OCI-M2 (cell line): ENCODE data around the gene DERL3.

Source experiments
- DNase-seq: peaks from one replicate; lab custom pipeline; 2025; ENCODE audit not compliant: unreplicated experiment; lab: John Stamatoyannopoulos, UW

The DERL3 gene

DNA sequence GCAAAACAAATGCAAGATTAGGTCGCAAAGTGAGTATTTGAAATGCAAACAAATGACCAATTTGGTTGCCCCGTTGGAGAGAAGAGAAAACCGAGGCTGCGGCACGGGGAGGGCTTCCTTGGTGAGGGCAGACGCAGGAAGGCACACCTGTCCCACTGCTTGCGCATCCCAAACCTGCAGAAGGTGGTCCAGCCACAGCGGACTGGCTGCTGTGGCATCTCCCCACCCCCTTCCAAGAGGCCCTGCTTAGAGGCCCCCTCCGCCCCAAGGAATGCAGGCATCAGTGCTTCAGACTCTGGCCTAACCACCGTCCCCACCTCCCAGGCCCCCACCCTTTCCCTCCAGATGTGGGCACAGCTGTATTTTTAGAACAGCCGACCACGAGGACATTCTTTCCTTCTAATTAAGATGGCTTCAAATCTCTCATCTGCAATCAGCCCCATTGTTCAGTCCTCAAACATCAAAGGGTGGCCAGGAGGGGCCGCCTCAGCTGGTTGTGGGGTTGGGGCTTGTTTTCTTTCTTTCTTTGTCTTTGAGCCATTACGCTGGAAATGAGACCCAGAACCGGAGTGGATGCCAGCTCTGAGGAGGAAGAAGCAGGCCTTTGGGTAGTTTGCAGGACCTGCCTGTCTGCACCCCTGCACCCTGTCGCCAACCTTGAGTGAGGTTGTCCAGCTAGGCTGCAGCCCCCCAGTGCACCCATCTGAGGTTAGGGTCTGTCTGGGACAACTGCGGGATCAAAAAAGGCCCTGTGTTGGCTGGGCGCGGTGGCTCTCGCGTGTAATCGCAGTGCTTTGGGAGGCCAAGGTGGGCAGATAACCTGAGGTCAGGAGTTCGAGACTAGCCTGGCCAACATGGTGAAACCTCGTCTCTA is 9.4 kb upstream of the DERL3 start:
- DNase-seq: no peak

DNA sequence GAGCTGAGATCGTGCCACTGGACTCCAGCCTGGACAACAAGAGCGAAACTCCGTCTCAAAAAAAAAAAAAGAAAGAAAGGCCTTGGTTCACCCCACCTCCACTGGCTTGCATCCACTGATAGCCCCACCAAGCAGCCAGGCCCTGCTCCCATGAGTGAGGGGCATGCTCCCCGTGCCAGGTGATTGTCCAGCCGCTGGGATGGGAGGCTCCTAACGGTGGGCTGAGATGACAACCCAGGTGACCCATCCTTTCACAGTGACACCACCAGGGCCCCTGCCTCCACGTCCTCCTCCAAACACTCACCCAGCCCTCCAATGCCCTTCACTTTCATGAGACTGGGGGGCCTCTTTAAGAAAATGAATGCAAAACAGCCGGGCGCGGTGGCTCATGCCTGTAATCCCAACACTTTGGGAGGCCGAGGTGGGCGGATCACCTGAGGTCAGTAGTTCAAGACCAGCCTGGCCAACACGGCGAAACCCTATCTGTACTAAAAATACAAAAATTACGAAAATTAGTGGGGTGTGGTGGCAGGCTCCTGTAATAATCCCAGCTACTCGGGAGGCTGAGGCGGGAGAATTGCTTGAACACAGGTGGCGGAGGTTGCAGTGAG is 8.6 kb upstream of the DERL3 start:
- no peak for DNase-seq

DNA sequence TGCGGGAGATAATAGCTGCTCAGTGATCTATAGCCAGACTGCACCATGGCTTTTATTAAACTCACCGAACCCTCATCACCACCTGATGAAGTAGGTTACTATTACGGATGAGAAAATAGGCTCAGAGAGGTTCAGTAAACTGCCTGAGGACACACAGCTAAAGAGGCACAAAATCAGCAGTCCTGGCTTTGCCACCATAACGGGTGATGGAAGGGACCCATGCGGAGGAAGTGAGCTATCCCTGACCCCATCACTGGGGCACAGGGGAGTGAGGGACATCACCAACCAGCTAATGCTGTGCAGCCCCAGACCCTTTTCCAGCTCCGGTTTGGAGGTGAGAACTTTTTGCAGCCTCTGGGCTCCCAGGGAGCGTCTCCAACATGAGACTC is 7.3 kb upstream of the DERL3 start:
- no peak for DNase-seq

DNA sequence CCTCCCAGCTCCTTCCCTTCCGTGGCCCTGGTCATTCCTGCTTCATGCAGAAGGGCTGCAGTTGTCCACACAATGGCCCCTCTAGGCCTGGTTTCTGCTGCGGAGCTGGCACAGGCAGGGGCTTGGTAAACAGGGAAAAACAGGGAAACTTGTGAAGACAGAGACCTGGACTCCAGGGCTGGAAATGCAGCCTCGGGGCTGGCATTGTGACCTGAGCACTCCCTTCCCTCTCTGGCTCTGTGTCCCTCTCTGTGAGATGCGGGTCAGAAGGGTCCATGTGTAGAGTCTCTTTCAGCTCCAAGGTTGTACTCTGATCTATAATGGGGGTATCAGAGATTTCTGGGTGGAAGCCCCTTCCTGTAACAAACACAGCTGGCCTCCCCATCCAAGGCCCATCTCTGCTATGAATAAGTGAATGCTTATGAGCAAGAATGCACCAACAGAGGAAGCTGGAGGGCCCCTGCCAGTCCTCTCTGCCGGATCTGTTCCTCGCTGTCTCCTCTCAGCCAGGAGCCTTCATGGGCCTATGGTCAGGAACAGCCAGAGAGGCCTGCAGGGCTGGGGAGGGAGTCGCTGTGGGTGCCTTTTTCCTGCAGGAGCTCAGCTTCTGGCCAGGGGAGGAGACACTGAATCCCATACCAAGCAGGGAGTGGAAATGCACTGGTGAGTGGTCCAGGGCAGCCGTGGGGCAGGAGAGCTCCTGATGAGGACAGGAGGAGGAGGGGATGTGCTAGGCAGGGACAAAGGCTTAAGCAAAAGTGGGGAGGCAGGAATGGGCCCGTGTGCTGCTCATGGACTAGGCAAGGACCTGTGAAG is 6.7 kb upstream of the DERL3 start:
- DNase-seq: no peak

DNA sequence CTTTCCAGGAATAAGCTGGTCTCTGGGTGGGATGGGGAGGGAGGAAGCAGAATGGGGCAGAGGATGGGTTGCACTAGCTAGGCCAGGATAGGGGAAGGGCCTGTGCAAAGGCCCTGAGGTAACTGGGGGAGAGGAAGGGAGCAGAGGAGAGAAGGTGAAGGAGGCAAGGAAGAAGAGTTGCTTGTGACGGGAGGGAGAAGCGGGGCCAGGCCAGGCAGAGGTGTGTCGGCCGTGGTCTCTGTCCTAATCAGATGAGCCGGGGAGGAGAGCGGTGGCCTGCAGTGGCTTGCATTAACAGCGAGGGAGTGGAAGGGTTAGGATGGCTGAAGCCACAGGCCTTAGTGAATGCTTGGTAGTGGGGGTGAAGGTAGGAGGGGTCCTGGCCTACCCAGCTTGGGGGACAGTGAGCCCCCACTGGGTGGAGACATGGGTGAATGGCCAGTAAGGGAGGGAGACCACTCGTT is 6.0 kb upstream of the DERL3 start:
- DNase-seq: no peak

DNA sequence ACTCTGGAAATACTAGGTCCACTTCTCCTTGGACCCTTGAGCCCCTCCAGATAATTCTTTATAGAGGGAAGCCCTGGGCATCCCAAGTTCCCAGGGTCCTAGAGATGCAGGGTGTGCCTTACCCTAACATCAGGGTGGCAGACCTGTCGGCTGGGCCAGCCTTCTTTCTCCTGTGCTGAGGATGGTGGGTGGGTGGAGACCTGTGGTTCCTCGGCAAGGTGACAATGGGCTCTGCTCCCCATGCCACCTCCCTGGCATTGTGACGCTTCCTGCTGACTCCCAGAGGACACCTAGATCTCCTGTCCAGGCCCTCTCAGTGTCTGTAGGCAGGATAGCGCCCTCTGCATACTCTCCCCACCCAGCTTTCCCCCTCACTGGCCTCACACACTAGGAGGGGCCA is 3.8 kb upstream of the DERL3 start:
- no peak for DNase-seq

DNA sequence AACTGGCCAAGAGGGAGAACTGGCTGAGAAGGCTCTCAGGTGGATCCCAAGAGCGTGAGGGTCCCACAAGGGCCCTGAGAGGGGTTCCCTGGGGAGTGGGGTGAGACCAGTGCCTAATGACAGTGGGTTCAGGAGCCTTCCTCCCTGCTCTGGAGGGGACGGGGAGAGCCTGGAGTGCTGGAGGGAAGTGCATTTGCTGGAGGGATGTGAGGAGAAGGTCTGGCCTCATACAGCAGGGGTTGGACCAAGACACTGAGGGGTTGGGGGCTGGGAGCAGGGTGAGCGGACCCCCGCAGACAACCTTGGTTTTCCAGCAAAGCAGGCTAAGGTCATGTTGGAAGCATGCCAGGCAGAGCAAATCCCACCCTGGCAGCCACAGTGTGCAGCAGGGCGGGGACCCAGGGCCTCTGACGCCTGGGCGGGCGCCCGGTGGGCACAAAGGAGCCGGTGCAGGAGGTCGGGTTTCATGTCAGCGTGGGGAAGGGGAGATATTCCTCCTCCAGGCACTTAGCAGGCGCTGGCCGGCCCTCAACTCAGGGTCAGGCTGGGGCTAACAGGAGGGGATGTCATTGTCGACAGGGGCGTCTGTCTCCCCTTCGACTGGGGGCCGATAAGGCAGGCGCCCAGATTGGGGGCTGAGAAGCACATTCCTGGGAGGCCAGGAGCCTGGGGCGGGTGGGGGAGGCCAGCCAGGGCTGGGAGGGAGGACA is 3.1 kb upstream of the DERL3 start:
- DNase-seq: no peak

DNA sequence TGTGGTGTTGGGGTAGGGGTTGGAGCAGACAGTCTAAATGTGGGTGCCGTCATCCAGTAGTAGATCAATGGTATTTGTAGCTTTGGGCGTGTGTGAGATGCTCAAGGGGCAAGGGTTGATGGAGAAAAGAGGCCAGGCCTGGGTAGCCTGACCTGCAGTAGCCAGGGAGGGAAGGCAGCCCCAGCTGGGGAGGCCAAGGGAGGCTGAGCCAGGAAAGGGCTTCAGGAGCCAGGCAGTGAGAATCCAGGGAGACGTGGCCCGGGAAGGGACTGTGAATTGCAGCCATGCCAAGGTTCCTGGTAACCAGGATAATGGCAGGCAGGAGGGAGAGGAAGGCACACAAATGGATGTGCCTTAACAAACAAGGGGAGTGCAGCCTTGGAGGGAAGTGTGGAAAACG is 2.5 kb upstream of the DERL3 start:
- DNase-seq: no peak

DNA sequence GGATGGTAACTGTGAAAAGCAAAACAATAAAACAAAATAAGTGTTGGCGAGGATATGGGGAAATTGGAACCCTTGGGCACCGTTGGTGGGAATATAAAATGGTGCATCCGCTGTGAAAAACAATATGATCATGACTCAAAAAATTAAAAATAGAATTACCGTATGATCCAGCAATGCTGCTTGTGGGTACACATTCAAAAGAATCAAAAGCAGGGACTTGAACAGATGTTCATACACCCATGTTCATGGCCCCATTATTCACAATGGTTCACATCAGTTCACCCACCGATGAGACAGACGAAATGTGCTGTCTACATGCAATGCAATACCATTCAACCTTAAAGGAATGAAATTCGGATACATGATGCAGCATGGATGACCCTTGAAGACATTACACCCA is 1.2 kb upstream of the DERL3 start:
- no peak for DNase-seq

DNA sequence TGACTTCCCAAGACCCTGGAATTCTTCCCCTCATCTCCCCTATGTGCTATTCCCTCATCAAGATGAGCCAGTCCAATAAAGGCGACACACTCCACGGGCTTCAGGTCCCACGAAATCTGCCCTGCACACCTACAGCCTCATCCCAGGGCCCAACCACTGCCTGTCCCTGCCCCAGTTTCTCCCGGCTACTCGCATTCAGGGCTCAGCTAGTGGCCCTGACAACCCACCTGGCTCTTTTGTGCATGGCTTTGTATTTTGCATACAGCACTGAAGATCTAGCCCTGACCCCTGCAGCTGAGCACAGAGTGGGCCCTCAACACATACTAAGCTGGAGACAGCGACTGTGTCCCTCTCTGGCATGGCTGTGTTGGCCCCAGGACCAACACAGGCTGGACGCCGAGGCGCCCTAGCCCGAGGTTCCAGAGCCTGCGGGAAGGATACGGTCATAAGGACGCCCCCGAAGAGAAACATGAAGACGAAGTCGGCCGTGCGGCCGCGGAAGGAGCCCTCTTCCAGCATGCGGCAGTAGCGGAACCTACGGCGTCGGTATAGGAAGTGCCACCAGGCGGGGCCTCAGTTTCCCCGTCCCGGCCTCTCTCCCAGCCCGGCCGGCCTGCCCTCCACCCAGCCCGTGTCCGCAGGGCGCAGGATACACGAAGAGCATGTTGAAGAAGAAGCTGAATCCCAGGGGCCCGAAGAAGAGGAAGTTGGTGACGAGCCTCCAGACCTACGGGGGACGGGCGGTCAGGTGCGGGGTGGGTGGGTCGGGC is 710 bp downstream of the DERL3 start:
- DNase-seq: no peak

DNA sequence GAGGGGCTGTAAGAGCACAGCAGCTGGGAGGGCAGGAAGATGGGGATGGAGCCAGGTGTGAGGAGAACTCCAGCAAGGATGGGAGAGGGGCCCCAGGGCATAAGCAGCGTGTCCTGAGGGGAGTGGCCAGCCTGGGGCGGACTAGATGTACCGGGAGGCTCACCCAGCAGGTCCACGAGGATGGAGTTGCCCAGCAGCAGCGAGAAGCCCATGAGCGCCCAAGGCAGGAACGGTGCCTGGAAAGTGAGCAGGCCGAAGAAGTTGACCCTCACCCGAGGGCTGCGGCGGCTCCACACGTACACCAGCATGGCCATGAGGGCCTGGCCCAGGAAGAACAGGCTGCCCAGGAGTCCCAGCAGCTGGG is 1.3 kb downstream of the DERL3 start:
- no peak for DNase-seq

DNA sequence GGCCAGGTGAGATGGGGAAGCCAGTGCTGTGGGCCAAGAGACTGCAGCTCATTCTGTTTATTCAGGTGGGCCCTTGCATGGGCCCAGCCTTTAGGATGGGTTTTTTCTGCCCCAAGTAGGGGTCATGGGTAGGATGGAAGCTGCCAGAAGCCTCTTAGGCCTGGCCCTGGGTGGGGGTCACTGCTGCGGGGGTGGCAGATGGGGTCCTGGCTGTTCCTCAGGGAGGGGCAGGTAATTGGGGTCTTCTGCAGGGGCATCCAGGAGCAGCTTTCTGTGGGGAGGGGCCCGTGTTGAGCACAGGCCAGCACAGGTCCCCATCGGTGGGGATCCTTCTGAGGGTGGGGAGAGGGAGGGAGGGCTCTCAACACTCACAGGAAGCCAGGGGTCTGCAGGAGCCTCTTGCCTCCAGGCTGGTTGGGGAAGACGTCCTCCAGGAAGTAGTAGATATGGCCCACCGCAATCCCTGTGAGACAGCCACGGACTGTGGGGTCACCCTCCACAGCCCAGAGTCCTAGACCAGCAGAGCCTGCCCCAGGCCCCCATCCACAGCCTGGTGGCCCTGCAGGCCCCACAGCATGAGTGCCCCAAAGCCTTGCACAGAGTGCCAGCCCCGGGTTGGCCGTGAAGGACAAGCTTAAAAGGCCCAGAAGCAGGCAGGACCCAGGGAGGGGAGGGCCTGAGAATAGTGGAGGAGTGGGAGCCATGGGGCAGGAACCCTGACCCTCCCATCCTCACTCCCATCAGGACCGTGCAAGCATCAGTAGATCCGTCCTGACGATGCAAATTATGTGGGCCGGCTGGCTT is 1.9 kb downstream of the DERL3 start:
- no peak for DNase-seq

DNA sequence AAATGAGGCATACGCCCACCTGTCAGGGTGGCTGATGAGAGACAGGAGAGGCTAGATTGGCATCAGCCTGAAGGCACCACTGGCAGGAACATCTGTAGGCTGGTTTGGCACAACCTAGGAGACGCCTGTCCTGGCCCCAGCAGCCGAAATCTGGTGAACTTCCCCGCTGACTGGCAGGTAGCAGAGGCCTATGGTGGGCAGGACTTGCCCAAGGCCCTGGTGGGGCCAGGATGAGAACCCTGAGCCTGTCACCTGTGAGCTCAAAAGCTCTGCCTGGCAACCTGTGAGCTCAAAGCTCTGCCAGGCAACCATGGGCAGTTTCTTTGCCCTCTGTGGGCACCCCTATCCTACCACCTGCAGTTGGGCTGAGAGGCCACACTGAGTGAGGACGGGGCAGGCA is 2.5 kb downstream of the DERL3 start:
- no peak for DNase-seq

DNA sequence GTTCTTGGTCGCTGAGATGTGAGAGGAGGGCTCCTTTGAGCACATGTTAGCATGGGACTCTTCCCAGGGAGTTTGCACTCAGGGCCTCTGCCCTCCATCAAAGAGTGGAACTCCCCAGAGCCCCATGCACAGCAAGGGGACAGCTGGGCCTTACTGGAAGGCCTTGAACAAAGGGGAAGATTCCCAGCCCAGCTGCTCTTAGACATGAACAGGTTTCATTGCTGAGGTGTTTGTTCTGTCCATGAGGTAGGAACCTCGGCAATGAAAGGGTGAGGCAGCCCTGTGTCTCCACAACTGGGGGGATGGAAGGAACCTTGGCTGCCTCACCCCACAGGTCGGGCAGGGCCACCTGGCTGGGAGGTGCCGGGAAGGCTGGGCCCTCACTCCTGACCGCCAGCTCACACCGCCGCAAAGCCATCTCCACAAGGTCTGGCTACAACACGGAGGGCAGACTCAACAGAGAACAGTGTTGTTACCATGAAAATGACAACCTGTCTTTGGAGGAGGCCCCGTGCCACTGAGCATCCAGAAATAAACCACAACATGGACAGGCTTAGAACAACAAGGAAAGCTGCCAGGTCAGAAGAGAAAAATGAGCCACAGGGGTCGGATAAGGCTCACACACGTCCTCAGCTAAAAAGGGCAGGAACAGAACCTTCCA is 3.2 kb downstream of the DERL3 start:
- no peak for DNase-seq

DNA sequence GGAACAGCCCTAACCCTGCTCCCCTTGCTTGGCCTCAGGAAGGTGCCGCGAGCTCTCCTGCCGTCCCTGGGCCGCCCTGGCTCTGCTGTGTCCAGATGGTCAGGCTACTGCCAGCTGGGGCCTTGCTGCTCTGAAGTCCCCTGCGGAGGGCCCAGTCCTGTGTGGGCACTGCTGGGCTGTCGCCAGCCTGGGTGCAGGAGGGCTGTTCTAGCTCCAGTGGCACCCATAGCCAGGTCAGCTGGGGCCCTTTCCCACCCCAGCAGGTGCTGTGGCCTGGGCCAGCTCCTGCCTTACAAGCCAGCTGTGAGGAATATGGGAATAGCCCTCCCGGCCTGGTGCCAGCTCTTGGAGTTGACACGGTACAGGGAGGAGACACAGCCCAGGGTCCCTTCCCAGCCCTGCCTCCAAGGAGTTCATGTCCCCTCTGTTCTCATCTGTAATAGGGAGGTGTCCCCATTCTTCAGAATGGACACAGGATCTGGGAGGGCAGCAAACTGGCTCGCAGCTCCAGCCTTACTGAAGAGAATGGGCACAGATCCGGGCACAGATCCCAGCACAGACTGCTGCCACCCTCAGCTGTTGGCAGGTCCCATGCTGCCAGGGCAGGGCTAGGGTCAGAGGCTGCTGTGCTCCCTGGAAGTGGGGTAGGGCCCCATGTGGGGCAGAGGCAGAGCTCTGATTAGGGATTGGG is 3.9 kb downstream of the DERL3 start:
- no peak for DNase-seq

DNA sequence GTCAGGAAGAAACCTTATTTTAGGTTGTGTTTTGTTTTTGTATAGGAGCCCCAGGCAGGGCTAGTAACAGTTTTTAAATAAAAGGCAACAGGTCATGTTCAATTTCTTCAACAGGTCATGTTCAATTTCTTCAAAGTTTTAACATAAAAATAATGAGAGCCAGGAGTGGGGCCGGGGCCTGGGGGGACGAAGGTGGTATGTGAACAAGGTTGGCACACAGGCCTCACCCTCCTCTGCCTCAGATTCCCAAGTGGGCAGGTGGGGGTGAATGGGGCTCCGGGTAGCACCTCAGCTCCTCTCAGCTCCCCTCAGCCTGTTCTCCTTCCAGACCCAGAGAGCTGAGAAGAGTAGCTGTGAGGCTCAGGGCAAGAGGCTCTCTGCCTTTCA is 4.4 kb downstream of the DERL3 start:
- DNase-seq: no peak

DNA sequence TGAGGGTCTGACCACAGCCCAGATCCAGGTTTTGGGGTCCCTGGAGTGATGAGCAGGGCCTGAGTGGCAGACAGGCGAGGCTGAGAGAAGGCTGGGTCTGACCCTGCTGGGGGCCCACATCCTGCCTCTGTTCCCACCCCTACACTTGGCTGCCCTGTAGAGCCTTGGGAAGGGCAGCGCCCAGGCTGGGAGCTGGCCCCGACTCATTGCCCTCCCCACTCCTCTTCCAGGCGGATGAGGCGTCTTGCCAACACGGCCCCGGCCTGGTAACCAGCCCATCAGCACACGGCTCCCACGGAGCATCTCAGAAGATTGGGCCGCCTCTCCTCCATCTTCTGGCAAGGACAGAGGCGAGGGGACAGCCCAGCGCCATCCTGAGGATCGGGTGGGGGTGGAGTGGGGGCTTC is 4.9 kb downstream of the DERL3 start:
- DNase-seq: no peak

DNA sequence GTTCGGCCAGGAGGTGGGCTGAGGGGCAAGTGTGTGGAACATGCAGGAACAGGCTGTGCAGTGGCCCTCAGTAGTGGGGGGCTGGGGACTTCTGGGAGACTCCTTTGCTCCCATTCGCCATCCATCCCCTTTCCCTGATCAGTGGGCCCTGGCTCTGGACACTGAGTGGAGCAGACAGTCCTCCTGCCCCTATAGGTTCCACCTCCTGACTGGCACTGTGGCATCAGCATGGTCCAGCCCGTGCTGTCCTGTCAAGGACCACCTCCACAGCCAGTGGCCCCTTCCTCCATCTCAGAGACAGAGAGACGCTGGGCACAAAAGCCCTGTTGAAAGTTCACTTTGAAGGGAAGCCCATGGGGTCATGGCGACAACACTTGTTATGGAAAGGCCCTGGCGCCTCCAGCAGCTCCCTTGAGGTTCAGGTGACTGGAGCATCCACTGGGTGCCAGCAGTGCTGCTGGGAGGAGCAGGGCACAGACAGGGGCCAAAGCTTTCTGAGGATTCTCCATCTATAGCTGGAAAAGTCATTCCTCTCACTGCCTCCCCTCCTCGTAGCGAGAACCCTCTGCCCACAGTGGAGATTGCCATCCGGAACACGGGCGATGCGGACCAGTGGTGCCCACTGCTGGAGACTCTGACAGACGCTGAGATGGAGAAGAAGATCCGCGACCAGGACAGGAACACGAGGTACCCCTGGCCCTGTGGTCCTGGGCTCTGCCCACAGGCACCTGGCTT is 5.6 kb downstream of the DERL3 start:
- no peak for DNase-seq
